Mesothelial cell of epicardium (in vitro differentiated cells): ENCODE data around the gene AKT1. TPM values are rescaled to one million over a fixed set of nuclear protein-coding genes. Genes with fewer than 3 reads are reported as not detected.
A peak's percentile ranks its signal among the peaks of the same experiment; 100 is the strongest.

Experiments
- DNase-seq, 2 experiments: peaks; one replicate each; pipeline ENCODE4 v3.0.0; 2021; ENCODE audit warnings: low spot score in 2 of 2; ENCODE audit not compliant: unreplicated experiment in 2 of 2
- H3K27ac Mint-ChIP-seq: 2 replicates; pipeline ENCODE4 v1.8.0; 2021; ENCODE audit warnings: mixed read lengths
- H3K27me3 Mint-ChIP-seq: 2 replicates; pipeline ENCODE4 v1.8.0; 2021; ENCODE audit warnings: low read depth, mixed read lengths
- H3K36me3 Mint-ChIP-seq: 2 replicates; pipeline ENCODE4 v1.8.0; 2021; ENCODE audit warnings: mixed read lengths
- H3K4me1 Mint-ChIP-seq: 2 replicates; pipeline ENCODE4 v1.8.0; 2021; ENCODE audit warnings: mixed read lengths
- H3K4me3 Mint-ChIP-seq: 2 replicates; pipeline ENCODE4 v1.8.0; 2021; ENCODE audit warnings: mild to moderate bottlenecking, moderate library complexity, mixed read lengths
- H3K9me3 Mint-ChIP-seq: 2 replicates; pipeline ENCODE4 v1.8.0; 2021; ENCODE audit warnings: mixed read lengths
- total RNA-seq: library from RNA; stranded (reverse); gene quantifications from 3 replicates; pipeline ENCODE4 v1.2.1, GENCODE V29; 2021
- TF ChIP-seq, protein P1 (sequence below): fragments of 200-600 bp; sonication (generic); IDR thresholded peaks from one replicate; pipeline ENCODE4 v1.5.0; 2021; ENCODE audit warnings: antibody characterized with exemption; ENCODE audit not compliant: unreplicated experiment

AKT1 gene
- total RNA-seq, 1 donor from 2014 or later, result 122 TPM

DNA sequence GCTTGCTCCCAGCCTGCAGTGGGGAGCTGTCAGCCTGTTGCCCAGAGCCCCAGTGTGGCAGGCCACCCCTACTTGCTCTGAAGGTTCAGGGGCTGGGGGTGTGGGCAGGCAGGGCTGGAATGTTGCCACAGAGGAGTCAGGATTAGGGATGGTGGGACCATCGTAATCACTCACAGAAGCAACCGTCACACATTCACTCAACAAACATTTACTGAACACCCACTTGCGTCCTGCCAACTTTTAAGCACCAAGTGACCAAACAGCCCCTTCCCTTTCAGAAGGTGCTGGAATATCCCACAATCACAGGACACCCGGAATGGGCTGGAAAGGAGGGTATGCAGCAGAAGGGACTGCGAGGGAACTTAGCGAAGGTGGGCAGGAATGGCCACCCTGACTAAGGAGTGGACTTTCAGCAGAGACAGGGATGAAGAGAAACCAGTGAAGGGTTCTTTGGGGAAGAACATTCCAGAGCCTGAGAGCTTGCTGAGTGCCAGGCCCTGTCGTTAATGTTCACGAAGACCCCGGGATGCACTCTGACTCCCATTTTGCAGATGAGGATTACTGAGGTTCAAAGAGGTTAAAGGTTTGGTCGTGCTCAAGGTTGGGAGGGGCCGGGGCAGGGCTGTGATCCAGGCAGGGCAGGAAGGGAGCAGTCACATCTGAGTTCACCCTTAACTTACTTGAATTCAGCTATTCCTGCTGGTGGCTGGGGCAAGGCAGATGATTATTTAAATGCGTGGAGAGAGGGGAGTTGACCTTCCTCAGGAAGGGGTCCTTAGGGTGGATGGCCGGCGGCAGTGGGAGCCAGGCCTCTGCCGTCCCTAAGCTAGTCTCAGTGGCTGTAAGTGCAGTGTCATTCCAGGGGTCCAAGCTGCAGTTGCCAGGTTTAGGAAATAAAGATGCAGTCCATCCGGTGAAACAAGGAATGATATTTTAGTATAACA, 3.0 kb upstream of the AKT1 start:
- peak overlapping the region; percentile 95 for H3K27ac Mint-ChIP-seq
- peaks cover 12% of the 10 kb centered on the region for H3K27me3 Mint-ChIP-seq
- peak overlapping the region; percentile 74 for H3K4me3 Mint-ChIP-seq
- TF ChIP-seq, protein P1, sequence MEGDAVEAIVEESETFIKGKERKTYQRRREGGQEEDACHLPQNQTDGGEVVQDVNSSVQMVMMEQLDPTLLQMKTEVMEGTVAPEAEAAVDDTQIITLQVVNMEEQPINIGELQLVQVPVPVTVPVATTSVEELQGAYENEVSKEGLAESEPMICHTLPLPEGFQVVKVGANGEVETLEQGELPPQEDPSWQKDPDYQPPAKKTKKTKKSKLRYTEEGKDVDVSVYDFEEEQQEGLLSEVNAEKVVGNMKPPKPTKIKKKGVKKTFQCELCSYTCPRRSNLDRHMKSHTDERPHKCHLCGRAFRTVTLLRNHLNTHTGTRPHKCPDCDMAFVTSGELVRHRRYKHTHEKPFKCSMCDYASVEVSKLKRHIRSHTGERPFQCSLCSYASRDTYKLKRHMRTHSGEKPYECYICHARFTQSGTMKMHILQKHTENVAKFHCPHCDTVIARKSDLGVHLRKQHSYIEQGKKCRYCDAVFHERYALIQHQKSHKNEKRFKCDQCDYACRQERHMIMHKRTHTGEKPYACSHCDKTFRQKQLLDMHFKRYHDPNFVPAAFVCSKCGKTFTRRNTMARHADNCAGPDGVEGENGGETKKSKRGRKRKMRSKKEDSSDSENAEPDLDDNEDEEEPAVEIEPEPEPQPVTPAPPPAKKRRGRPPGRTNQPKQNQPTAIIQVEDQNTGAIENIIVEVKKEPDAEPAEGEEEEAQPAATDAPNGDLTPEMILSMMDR, result no peak
- no peaks in the 10 kb centered on the region for H3K36me3 Mint-ChIP-seq
- H3K9me3 Mint-ChIP-seq, result no peaks in the 10 kb centered on the region
- peaks cover 36% of the 10 kb centered on the region for H3K4me1 Mint-ChIP-seq
- no peak for DNase-seq

DNA sequence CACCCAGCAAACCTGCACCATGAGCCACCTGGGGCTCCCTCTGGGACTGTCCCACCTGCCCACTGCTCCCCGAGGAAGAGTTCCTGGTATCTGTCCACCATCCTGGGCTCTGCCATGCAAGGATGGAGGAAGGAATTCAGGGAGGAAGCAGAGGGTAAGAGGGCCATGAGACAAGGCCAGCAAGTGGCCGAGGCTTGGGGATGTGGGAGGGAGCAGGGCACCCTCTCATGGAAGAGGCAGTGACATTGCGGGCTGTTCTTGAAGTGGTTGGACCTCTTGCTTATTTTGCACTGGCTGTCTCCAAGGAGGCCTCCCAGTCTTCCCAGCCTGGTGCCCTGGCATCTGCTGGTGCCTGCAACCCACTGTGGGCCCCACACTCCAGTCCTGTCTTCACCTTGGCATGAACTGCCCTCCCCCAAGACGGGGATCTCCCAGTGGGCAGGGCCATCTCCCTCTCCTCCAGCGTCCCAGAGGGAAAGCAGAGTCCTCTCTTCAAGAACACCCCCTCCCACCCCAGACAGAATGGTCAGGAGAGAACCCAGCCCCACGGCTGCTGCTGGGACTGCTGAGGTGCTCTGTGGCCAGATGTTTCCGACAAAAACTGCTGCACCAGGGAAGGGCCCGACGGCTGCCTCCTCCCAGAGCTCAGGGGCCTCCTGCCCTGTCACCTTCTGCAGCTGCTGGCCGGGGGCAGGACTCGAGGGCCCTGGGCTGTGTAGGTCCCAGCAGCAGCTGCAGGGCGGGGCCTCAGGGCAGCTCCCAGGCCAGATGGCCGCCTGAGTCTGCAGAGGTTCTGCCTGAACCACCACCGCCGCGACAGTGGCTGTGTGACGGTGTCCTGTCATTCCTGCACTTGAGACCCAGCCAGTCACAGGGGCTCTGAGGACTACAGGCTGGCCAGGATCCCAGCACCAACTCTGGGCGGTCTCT, 1.8 kb upstream of the AKT1 start:
- H3K4me3 Mint-ChIP-seq, result peak overlapping the region; percentile 68
- TF ChIP-seq, protein P1, result no peak
- DNase-seq, result no peak
- no peak overlapping the region for H3K27ac Mint-ChIP-seq
- H3K27me3 Mint-ChIP-seq, result peaks cover 12% of the 10 kb centered on the region
- peaks cover 43% of the 10 kb centered on the region for H3K4me1 Mint-ChIP-seq
- no peaks in the 10 kb centered on the region for H3K9me3 Mint-ChIP-seq
- H3K36me3 Mint-ChIP-seq, result no peaks in the 10 kb centered on the region

DNA sequence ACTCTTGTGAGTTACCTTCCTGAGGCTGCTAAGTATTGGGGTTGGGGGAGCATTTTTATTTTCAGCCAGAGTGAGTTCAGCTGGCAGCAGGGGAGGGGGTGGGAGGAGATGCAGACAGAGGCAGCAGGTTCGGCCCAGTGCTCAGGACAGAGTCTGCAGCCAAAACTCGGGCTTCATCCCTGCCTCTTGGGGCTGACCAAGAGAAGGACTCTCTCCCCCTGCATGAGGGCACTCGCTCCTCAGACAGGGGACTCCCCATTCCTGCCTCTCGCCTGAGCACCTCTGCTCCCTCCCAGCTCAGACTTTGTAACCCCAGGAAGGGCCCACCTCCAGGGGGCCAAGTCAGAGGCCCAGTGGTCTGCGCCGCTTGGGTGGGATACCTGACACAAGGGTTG, 1.1 kb upstream of the AKT1 start:
- Mint-ChIP-seq H3K9me3 (no peaks in the 10 kb centered on the region), H3K36me3 (no peaks in the 10 kb centered on the region), H3K4me1 (peaks cover 43% of the 10 kb centered on the region), H3K27ac (no peak overlapping the region), H3K27me3 (peaks cover 12% of the 10 kb centered on the region), H3K4me3 (peak overlapping the region; percentile 68)
- TF ChIP-seq, protein P1, result no peak
- no peak for DNase-seq

DNA sequence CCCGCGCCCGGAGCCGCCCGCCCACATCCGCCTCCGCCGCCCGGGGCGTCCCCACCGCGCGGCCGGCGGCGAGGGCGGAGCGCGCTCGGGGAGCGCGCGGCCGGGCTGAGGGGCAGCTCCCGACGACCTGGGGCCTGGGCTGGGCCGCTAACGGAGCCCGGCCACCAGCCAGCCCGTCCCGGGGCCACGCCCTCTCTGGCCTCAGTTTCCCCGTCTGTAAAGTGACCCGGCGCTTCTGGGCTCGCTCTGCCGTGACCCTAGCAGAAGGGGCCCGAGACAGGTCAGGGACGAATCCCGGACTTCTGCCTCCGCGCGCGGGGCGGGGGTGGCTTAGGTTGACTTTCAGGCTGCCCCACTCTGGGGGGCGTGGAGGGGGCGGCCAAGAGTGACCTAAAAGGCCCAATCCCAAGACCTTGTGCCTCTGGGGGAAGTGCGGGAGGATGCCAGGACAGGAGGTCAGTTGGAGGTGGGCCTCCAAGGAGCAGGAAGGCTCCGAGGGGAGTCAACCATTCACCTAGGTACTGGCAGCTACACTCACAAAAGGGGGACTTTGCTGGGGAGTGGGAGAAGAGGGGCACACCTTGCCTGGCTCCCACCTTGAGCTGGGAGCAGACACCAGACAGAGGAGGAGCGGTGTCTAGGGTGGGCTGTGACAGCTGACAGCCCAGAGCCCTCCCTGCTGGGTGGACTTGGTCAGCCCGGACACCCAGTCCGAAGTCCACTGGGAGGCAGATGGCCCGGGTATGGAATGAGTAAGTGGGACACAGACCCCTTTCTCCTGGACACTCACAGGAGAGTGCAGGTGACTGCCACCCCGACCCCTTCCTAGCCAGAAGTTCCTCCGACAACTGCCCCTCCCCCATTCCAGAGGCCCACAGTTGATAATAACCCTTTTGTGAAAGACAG, 486 bp upstream of the AKT1 start:
- Mint-ChIP-seq H3K4me3 (peak overlapping the region; percentile 68), H3K27me3 (peaks cover 11% of the 10 kb centered on the region), H3K9me3 (no peaks in the 10 kb centered on the region), H3K36me3 (no peaks in the 10 kb centered on the region), H3K27ac (peak overlapping the region; percentile 59), H3K4me1 (peaks cover 41% of the 10 kb centered on the region)
- TF ChIP-seq, protein P1, result no peak
- no peak for DNase-seq

DNA sequence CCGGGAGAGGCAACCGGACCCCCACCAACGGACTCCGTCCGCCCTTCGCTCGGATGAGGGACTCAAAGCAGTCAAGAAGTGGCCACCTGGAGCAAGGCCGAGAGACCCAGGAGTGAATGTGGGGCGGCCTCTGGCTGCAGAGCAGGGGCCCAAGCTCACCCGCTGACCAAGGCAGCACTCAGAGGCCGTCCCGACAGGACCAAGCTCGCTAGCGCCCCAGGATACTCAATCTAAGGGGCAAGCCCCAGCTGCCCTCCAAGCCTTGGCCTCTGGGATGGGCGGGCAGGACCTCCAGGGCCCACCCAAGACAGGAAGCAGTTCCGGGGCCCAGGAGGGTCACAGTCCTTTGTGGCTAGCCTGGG, 936 bp downstream of the AKT1 start:
- no peaks in the 10 kb centered on the region for H3K9me3 Mint-ChIP-seq
- H3K27ac Mint-ChIP-seq, result peak overlapping the region; percentile 90
- DNase-seq, result no peak
- no peaks in the 10 kb centered on the region for H3K36me3 Mint-ChIP-seq
- H3K4me1 Mint-ChIP-seq, result peaks cover 38% of the 10 kb centered on the region
- TF ChIP-seq, protein P1, result no peak
- peaks cover 11% of the 10 kb centered on the region for H3K27me3 Mint-ChIP-seq
- peak overlapping the region; percentile 86 for H3K4me3 Mint-ChIP-seq
